ENCODE results near the gene ACOT6.
"Not testable (repeated sequence)": the region's sequence is repeated elsewhere in the genome, so short reads cannot be mapped to it uniquely, and the experiment has no call there.

- not testable (repeated sequence) for TF ChIP-seq CTCF (IDR thresholded peaks at IDR 0.05; ENCODE audit: extremely low read depth in 1 of 2, insufficient read depth in 1 of 2, low read depth in 1 of 2, low read length in 2 of 2); EZH2 (IDR thresholded peaks at IDR 0.05; ENCODE audit: borderline replicate concordance, low read depth, low read length, severe bottlenecking); POLR2A (IDR thresholded peaks at IDR 0.05; ENCODE audit: low read depth, low read length); JUN (IDR thresholded peaks at IDR 0.05; ENCODE audit: borderline replicate concordance, insufficient read depth, insufficient read length, low read depth); POLR2AphosphoS5 (IDR thresholded peaks at IDR 0.05; ENCODE audit: insufficient read depth, low read depth, low read length); MYC (IDR thresholded peaks at IDR 0.05; ENCODE audit: low read depth, low read length)
Observed at GRCh38 chr14:73566935-73567334, 45.4 kb upstream of the ACOT6 start.

Data from endothelial cell of umbilical vein (primary cell).